Neural cell (in vitro differentiated cells): ENCODE results near the gene FSTL1. TPM values are rescaled to one million over a fixed set of nuclear protein-coding genes. Genes with fewer than 3 reads are reported as not detected.

Experiments
- H2AFZ ChIP-seq: fragments of 200-600, 300-800 bp; sonication (generic), shearing (Covaris generic); 2 replicates; pipeline ENCODE4 v1.6.0; 2014; ENCODE audit warnings: low read depth, mild to moderate bottlenecking, antibody characterized with exemption, low read length, moderate library complexity
- H3F3A ChIP-seq: fragments of 200-600 bp; shearing (Covaris generic); 2 replicates; pipeline ENCODE4 v1.6.1; 2016; ENCODE audit warnings: mild to moderate bottlenecking, moderate library complexity, mixed read lengths, antibody characterized with exemption, low read length; ENCODE audit not compliant: insufficient read depth, poor library complexity, severe bottlenecking
- H3K27ac ChIP-seq: fragments of 200-600, 300-800 bp; sonication (generic), shearing (Covaris generic); 2 replicates; pipeline ENCODE4 v1.5.1; 2014; ENCODE audit warnings: mild to moderate bottlenecking, low read length, moderate library complexity
- H3K27me3 ChIP-seq: fragments of 300-800, 200-600 bp; sonication (generic), shearing (Covaris generic); 2 replicates; pipeline ENCODE4 v1.6.0; 2014; ENCODE audit warnings: mild to moderate bottlenecking, low read depth, low read length, moderate library complexity; ENCODE audit not compliant: insufficient read depth
- H3K36me3 ChIP-seq: fragments of 300-800, 200-600 bp; sonication (generic), shearing (Covaris generic); 2 replicates; pipeline ENCODE4 v1.5.1; 2014; ENCODE audit warnings: mild to moderate bottlenecking, antibody characterized with exemption, low read length, moderate library complexity; ENCODE audit not compliant: insufficient read depth
- H3K4me2 ChIP-seq: fragments of 300-800, 200-600 bp; sonication (generic), shearing (Covaris generic); 2 replicates; pipeline ENCODE4 v1.6.0; 2014; ENCODE audit warnings: mild to moderate bottlenecking, low read length
- H3K4me3 ChIP-seq: fragments of 300-800, 200-600 bp; sonication (generic), shearing (Covaris generic); 2 replicates; pipeline ENCODE4 v1.5.1; 2014; ENCODE audit warnings: mild to moderate bottlenecking, low read length, moderate library complexity
- H3K79me2 ChIP-seq: fragments of 200-600 bp; shearing (Covaris generic); replicated peaks from 2 replicates; pipeline ENCODE4 v1.6.0; 2014; ENCODE audit warnings: mild to moderate bottlenecking, low read length, moderate library complexity; ENCODE audit not compliant: insufficient read depth
- H3K9ac ChIP-seq: fragments of 300-800, 200-600 bp; sonication (generic), shearing (Covaris generic); 2 replicates; pipeline ENCODE4 v1.6.1; 2016; ENCODE audit warnings: mild to moderate bottlenecking, low read length, mixed read lengths
- H3K9me2 ChIP-seq: fragments of 200-600 bp; shearing (Covaris generic); 2 replicates; pipeline ENCODE4 v1.6.1; 2016; ENCODE audit warnings: mild to moderate bottlenecking, low read length, mixed read lengths; ENCODE audit not compliant: insufficient read depth
- H3K9me3 ChIP-seq: fragments of 200-600, 300-800 bp; sonication (generic), shearing (Covaris generic); 2 replicates; pipeline ENCODE4 v1.6.1; 2016; ENCODE audit warnings: mild to moderate bottlenecking, mixed run types, low read length, moderate library complexity, mixed read lengths
- H4K20me1 ChIP-seq: fragments of 200-600 bp; shearing (Covaris generic); 2 replicates; pipeline ENCODE4 v1.6.1; 2016; ENCODE audit warnings: mild to moderate bottlenecking, mixed run types; ENCODE audit not compliant: insufficient read depth
- CTCF ChIP-seq: fragments of 450-650 bp; IDR thresholded peaks from 2 replicates; pipeline ENCODE4 v1.5.1; 2014; ENCODE audit warnings: antibody characterized with exemption, mild to moderate bottlenecking, moderate library complexity; ENCODE audit not compliant: poor library complexity, severe bottlenecking
- EP300 ChIP-seq: fragments of 450-650 bp; conservative IDR thresholded peaks from 2 replicates; pipeline ENCODE4 v1.6.1; 2014; ENCODE audit warnings: antibody characterized with exemption, mild to moderate bottlenecking, moderate library complexity; ENCODE audit not compliant: poor library complexity, severe bottlenecking
- EZH2 ChIP-seq: fragments of 200-600, 300-800 bp; shearing (Covaris generic), sonication (generic); IDR thresholded peaks from 2 replicates; pipeline ENCODE4 v1.6.1; 2014; ENCODE audit warnings: antibody characterized with exemption, low read length, borderline replicate concordance, mild to moderate bottlenecking; ENCODE audit not compliant: insufficient read depth, poor library complexity, severe bottlenecking
- MXI1 ChIP-seq: fragments of 450-650 bp; conservative IDR thresholded peaks from 2 replicates; pipeline ENCODE4 v1.6.1; 2014; ENCODE audit warnings: antibody characterized with exemption, mild to moderate bottlenecking; ENCODE audit not compliant: poor library complexity, severe bottlenecking
- POLR2AphosphoS5 ChIP-seq: IDR thresholded peaks from 2 replicates; pipeline ENCODE4 v1.6.1; 2012
- RAD21 ChIP-seq: fragments of 450-650 bp; conservative IDR thresholded peaks from 2 replicates; pipeline ENCODE4 v1.6.1; 2014; ENCODE audit warnings: antibody characterized with exemption, mild to moderate bottlenecking, moderate library complexity
- REST ChIP-seq: IDR thresholded peaks from 2 replicates; pipeline ENCODE4 v1.6.1; 2012; ENCODE audit warnings: borderline replicate concordance
- SMC3 ChIP-seq: fragments of 450-650 bp; conservative IDR thresholded peaks from 2 replicates; pipeline ENCODE4 v1.6.1; 2014; ENCODE audit warnings: antibody characterized with exemption, mild to moderate bottlenecking, moderate library complexity; ENCODE audit not compliant: poor library complexity
- TAF1 ChIP-seq: IDR thresholded peaks from 2 replicates; pipeline ENCODE4 v1.6.1; 2012; ENCODE audit warnings: low read depth
- polyA plus RNA-seq: library from polyadenylated mRNA; depleted of rRNA; stranded (reverse); fragments of >200 nt; gene quantifications from 2 replicates; pipeline ENCODE4 v1.2.3, GENCODE V29; 2014

The FSTL1 gene
- polyA plus RNA-seq, 1 donor from 2014 or later: 12.3 TPM

- Histone ChIP-seq H3K27me3 (no peaks in the 10 kb centered on the region), H3K27ac (no peak overlapping the region), H3K36me3 (no peaks in the 10 kb centered on the region), H3K4me3 (no peak overlapping the region), H4K20me1 (no peaks in the 10 kb centered on the region), H3K9me2 (no peaks in the 10 kb centered on the region), H3F3A (no peaks in the 10 kb centered on the region), H3K4me2 (no peak overlapping the region), H3K9me3 (no peaks in the 10 kb centered on the region), H3K9ac (no peak overlapping the region), H3K79me2 (no peaks in the 10 kb centered on the region), H2AFZ (no peak overlapping the region)
- TF ChIP-seq CTCF: no peak
- TF ChIP-seq REST: no peak
- TF ChIP-seq TAF1: no peak
- no peak for TF ChIP-seq RAD21
- TF ChIP-seq POLR2AphosphoS5: no peak
- no peak for TF ChIP-seq EP300
- no peak for TF ChIP-seq SMC3
- TF ChIP-seq MXI1: no peak
- TF ChIP-seq EZH2: no peak
These were observed 18.0 kb upstream of the FSTL1 start for GRCh38 chr3:120468635-120469295.

- Histone ChIP-seq H3K9ac (no peak overlapping the region), H3K27ac (no peak overlapping the region), H3K27me3 (no peaks in the 10 kb centered on the region), H3F3A (no peaks in the 10 kb centered on the region), H2AFZ (no peak overlapping the region), H3K9me2 (no peaks in the 10 kb centered on the region), H3K79me2 (no peaks in the 10 kb centered on the region), H3K4me3 (no peak overlapping the region), H3K9me3 (no peaks in the 10 kb centered on the region), H3K4me2 (no peak overlapping the region), H4K20me1 (no peaks in the 10 kb centered on the region), H3K36me3 (no peaks in the 10 kb centered on the region)
- TF ChIP-seq EZH2: no peak
These were observed 11.7 kb upstream of the FSTL1 start for GRCh38 chr3:120462409-120462959.
